Ramos (cell line): ENCODE results near the gene MEA1.
"Not testable (repeated sequence)": the region's sequence is repeated elsewhere in the genome, so short reads cannot be mapped to it uniquely, and the experiment has no call there.

Experiments used
- in situ Hi-C: fragments of 300-500 bp; cut with MboI; formaldehyde crosslinking; loops from one replicate; pipeline ENCODE4 v1.14.3; 2022; ENCODE audit warnings: low sequenced_read_pairs; ENCODE audit not compliant: unreplicated experiment

Gene MEA1

DNA sequence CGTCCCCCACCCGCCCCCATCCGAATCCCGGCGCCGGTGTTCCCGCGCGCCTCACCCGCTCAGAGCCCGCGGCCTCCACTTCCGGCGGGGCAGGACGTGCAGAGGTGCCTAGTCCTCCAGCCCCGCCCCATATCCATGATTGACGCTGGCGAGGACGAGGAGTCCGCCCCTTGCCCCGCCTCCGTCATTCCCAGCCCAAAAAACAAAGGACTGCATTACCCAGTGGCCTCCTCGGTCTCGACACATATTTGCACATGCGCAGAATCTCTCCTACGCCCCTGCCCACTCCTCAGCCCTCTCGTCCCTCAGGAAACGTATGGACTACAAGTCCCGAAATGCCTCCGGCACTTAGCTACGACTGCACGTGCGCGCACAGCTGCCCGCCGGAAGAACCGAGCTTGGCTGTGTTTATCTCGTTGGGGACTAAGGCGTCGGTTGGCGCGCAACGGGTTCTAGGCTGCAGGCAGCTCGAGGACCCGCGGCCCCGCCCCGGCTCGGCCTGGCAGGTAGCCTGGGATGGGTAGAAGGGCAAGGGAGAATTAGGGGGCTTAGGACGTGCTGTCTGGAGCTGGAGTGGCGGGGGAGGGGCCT lies at the start of gene MEA1, which contains the start of gene KLHDC3:
Gene MEA1, minus strand, starts transcription at position 104 of the 591 bp plus-strand sequence. CDS start 133 bp downstream, outside the sequence.
Gene KLHDC3, plus strand, starts transcription at position 407 of the 591 bp plus-strand sequence. CDS start 2,944 bp downstream, outside the sequence.
- in situ Hi-C loops = no loop called here

DNA sequence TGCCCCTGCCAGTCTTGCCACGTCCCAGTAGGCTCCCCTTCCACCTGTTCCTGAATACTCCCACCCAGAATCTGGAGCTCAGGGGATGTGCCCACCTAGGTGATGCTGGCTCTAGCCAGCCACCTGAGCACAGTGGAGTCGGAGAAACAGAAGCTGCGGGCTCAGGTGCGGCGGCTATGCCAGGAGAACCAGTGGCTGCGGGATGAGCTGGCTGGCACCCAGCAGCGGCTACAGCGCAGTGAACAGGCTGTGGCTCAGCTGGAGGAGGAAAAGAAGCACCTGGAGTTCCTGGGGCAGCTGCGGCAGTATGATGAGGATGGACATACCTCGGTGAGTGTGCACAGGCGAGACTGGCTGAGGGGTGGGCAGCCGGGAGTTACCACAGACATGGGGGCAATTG lies 49.1 kb upstream of the MEA1 start:
- in situ Hi-C loops = no loop called here

DNA sequence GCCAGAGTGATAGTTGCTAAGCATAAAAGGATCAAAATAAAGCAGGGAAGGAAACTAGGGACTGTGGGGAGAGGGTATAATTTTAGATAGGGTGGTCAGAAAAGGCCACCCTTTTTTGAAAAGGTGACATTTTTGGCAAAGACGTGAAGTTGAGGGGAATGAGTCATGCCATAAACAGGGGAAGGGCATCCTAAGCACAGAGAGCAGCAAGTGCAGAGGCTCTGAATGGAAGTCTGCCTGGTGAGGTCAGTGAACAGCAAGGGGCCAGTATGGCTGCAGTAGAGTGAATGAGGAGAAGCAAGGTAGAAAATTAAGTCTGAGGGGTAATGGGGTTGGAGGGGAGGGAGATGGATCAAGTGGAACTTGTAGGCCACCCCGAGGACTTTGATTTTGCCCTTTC lies 48.1 kb upstream of the MEA1 start:
- in situ Hi-C loops = no loop called here

DNA sequence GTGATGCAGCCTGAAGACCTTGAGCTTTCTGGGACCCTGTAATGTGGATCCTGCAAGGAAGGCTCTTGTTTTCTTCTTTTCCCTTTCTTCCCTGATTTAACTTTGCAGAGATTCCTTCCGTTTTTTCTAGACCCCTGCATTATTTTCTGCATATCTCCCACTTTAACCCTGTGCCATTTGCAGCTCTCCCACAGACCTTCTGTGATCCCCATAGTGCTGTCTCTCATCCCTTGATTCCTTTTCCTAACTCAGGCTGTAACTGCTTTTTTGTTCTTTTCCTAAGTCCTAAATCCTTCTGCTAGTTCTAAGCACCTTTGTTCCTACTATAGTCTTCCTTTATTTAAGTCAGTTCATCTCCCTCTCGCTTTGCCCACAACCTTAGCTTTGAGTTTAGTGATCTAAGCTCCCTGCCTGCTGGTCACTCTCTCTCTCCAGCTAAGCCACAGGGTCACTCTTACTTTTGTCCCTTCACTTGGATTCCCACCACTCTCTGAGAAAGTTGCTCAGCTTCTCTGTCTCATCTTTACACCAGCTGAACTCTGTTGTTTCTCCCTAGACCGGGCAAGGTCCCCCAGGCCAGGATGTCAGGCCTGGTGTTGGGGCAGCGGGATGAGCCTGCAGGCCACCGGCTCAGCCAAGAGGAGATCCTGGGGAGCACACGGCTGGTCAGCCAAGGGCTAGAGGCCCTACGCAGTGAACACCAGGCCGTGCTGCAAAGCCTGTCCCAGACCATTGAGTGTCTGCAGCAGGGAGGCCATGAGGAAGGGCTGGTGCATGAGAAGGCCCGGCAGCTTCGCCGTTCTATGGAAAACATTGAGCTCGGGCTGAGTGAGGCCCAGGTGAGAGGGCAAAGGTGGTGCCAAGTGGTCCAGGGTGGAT lies 47.2 kb upstream of the MEA1 start:
- in situ Hi-C loops = no loop called here

DNA sequence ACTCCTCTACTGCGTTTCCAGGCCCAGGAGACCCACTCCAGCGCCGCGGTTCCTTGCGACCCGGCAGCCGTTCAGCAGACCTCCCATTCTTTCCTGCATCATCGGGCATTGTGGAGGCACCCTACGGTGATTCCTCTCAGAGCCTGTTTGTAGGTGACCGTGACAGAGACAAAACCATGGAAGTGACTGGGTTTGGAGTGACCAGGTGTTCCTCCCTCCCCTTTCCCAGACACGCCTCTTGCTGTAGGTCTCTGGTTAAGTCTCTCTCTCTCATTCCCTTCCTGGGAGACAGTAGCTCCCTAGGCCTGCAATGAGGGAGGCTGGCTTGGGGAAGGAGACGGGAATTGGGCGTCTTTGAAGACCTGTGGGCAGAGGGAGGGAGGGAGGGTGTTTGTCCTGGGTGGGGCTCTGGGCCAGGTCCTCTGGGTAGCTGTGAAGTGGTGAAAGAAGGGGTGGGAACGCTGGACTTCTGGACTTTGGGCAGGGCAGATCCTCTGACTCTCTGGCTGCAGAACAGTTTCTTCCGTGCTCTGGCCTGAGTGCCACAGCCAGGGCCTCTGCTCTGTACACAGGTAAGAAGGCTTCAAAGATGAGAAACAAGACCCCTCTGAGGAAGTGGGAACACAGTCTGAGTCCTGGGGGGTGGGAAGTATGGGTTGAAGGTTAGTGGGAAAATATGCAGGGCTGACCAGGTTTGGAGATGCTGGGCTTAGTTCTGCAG lies 46.4 kb upstream of the MEA1 start:
- in situ Hi-C loops = no loop called here

DNA sequence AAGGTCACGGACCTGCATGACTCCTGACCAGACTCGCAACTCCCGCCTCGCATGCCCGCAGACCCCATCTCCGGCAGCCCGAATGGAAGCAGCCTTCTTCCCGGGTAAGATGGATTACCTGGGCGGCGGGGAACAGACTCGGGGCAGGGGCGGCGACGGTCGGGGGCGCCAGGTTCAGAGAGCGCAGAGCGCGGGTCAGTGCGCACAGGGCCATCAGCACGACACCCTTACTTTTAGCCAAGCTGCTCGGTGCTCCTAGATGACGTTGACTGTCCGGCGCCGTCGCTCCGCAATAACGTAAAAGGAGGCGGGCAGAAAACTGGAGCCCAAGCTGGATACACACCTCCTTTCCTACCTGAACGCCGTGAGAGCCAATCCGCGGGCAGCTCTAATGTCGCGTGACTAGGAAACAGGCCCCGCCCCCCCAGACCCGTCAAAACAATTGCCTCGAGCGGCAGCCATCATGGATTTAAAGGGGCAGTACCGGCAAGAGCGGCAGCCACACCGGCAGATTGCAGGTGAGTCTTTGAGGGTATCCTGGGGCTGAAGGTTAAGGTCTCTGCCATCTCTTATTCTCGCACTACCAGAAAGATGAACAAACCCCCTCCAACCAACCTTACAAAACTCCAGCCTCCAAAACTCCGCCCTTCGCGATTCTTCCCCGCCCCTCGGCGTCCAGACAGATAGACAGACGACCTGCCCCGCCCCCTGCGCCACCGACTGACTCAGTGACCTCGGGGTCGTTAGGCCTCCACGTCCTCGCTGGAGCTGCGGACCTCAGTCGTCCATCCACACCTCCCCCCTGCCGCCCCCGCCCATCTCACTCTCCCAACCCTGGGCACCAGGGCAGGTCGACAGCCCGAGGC lies 45.7 kb upstream of the MEA1 start, which contains the start of the genes KLC4 and MRPL2:
Gene KLC4, plus strand, starts transcription at position 464 of the 866 bp plus-strand sequence. CDS start 1,705 bp downstream, outside the sequence.
Gene MRPL2, minus strand, starts transcription at position 267 of the 866 bp plus-strand sequence. Its CDS starts 53 bp downstream, at position 214.
- in situ Hi-C loops = no loop called here

DNA sequence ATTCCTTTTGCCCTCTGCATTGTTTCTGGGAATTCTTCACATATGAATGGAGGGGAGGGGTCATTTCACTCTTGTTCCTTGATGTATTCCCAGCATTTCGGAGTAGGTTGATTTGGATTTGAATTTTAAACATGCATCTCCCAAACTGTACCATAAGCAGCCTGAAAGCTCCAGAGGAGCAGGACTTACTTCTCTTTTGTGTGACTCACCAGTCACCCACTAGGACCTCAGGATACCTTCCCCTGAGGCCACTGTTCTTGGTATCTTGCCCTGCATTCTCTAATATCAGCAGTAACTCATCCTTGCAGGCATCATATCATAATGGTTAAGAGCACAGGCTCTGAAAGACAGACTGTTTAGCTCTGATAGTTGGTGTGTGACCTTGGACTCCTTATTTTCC lies 44.8 kb upstream of the MEA1 start:
- in situ Hi-C loops = no loop called here

DNA sequence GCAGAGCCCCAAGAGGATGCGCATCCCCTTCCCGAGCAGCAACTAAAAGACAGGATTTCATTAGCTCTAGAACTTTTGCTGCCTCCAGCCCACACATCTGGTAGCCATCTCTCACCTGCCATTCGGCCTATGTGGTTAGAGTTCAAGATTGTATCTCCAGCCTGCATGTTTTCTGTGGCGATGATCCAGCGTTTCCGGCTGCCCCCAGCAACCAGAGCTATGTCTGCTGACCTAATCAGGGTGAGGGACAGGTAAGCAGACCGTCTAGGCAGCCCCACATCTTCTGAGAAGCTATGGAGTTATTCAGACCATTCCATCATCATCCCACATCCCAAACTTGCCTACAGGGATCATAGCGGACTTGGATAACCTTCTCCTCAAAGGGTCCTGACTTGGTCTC lies 42.2 kb upstream of the MEA1 start:
- in situ Hi-C loops = no loop called here

DNA sequence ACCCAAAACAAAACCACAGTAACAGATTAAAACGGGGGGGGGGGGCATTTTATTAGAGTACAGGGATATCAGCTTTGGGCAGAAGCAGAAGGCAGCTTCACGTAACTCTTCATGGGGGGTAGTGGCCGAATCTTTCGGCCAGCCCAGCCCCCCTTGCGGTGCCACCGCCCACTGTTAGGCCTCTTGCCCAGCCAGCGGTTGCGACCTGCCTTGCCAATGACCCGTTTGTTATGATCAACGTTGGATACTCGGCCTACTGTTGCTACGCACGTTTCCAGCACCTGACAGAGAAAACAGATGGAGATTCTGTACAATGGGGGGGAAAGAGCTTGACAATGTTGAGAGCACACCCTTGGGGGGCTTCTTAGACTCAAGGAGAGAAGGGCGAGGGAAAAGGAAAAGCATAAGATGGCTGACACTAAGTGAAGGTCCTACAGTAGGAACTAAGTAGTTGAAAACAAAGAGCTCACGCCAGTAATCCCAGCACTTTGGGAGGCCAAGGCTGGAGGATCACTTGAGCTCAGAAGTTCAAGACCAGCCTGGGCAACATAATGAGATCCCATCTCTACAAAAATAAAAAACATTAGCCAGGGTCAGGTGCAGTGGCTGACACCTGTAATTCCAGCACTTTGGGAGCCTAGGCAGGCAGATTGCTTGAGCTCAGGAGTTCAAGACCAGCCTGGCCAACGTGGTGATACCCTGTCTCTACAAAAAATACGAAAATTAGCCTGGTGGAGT lies 40.6 kb upstream of the MEA1 start:
- in situ Hi-C loops = no loop called here

DNA sequence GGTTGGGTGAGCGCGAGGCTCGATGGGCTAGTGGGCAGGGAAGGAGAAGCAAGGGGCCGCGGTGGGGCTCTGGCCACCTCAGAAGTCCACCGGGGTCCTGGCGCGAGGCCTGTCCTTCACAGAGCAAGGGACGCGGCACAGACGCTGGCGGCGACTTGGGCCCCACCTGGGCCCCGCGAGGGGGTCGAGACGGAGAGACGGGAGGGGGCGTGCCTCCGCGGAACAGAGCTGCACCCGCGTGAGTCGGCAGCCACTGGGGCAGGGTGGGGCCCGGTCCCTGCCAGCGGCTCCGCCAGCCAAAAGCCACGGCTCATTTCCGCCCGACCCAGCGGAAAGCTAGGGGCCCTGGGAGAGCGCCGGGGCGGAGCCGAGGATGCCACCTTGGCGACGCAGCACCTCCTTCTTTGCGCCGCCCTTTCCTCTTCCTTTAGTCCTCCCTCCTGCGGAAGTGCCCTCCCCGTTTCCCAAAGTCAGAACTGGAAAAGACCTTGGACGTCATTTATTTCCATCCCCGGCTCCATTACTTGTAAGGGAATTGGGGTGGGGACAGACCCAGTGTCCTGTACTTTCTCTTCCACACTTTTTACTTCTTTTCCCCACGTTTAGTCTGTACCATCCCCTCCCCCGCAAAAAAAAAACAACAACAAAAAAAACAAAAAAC lies 39.9 kb upstream of the MEA1 start, which contains the start of gene CUL7:
Gene CUL7, minus strand, starts transcription at position 307 of the 661 bp plus-strand sequence. CDS start 1,063 bp downstream, outside the sequence.
- in situ Hi-C loops = no loop called here

DNA sequence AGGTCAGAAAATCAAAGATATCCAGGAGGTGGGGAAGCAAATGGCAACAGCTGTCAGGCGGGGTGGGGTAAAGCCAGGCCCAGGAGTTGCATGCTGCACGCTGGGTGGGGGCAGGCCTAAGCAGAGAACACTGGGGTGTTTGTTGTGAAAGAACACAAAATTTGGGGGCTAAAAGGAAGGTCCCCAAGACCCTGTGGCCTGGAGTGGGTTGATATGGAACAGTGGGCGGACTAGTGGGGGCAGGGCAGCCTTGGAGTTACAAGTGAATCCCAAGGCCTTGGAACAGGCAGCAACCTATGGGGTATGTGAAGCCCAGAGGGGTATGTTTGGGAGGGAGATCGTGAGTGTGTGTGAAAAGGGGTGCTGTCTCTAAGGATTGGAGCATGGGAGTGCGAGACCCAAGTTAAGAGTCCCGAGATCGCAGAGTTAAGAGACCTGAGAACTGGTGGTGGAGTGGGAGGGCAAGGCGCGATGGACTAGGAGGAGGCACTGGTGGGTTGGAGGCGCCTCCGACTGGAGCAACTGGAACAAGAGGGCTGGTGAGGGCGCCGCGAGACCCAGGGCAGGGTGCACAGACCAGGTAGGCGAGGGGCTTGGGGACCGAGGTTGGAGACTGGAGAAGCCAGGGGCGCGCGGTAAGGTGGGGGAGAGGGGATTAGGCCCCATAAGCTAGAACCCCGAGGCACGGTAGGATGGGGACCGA lies 39.2 kb upstream of the MEA1 start:
- in situ Hi-C loops = no loop called here

DNA sequence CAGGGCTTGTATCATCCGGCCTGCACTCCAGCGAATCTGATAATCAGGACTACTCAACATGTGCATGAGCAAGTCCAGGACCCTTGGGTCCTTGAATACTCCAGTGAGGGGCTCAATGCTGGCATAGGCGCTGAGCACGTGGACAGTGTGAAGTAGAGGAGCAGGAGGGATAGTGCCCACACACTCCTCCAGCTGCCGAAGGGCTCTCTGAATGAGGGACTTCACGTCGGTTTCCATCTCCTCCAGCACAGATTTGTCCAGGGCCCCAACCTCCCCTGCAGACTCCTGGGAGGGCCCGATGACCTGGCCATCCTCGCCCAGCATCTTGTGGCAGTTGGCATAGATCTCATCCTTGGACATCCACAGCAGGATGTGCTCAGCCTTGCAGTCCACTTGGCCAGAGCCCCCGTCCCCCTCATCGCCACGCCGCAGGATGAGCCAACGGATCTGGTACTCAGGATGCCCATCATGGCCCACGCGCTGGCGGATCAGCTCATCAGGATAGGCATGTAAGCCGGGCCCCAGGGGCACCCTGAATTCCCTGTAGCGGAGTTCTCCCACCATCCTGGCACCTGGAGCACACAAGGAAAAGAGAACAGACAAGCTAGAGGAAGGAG lies 38.6 kb upstream of the MEA1 start:
- in situ Hi-C loops = no loop called here

DNA sequence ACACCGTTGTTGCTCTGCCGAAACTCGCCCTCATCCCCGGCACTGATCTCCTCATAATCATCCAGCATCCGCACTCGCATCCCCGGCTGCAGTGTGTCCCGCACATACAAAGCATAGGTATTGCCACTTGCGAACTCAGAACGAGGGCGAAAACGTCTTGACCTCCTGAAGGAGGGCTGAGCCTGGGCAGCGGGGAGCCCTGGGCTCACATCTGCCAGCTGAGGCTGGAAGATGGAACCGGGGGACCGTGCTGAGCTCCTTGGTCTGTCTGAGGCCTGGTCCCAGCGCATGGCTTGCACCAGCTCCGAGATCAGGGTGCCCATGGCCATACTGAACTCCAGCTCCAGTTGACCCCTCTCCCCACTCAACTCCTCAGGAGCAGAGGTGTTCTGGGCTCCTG lies 37.2 kb upstream of the MEA1 start:
- in situ Hi-C loops = no loop called here

DNA sequence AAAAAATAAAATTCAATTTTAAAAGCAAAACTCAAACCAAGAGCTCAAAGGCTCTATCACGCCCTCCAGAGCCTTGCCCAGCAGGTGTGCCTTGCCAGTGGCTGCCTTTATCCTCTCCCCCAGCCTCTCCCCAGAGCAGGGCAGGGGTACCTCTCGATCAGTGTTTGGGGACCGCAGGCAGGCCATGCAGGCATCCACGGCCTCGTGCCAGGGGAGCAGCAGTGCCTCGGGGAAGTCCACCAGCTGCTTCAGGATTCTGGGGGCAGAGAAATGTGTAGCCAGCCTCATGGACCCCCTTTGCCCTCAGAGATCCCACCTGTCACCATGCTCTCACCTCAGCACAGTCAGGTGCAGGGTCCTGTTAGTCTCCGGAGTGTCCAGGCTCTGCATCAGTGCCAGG lies 34.3 kb upstream of the MEA1 start:
- in situ Hi-C loops = no loop called here

DNA sequence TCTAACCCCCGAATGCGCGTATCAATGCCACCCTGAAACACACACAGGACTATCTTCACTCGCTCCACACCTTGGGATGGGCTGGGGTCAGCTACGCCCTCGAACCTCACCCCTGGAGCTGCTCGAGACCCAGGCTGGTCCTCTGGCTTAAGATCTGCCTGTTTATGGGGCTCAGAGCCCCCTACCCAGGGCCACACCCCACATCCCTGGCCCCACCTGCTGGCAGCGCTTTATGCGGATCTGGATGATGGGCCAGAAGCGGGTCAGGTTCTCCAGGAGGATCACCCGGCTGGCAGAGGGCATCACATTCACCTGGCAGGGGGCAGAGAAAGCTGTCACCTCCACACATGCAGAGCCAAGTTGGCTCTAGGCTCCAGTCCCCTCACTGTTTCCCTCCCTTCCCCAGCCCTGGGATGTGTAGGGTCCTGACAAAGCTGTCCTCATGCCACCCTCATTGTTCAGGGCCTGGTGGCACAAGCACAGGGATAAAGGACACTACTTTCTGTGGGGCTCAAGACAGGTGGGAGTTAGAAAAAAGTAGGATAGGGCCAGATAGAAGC lies 31.7 kb upstream of the MEA1 start:
- in situ Hi-C loops = no loop called here

DNA sequence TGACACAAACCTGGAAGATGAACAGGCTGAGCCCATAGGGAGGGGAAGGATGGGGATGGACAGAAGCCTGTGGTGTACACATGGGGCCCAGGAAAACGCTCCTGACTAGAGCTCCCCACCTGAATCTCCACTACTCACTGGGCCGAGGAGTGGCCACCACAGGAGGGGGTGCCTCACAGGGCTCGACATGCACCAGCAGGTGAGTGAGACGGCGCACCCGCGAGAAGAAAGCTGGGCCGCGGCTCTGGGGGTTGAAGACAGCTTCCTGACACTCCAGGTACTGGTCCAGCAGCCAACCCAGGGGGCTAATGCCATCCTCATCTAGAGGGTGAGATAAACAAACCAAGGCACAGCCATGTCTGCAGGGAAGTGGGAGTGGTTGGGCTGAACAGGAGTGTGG lies 29.6 kb upstream of the MEA1 start:
- in situ Hi-C loops = no loop called here

DNA sequence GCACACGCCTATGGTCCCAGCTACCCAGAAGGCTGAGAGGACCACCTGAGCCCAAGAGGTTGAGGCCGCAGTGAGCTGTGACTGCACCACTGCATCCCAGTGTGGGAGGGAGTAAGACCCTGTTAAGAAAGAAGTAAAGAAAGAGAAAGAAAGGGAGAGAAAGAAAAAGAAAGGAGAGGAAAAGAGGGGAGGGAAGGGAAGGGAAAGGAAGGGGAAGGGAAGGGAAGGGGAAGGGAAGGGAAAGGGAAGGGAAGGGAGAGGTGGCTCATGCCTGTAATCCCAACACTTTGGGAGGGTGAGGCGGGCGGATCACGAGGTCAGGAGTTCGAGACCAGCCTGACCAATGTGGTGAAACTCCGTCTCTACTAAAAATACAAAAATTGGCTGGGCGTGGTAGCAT lies 27.7 kb upstream of the MEA1 start:
- in situ Hi-C loops = not testable (repeated sequence)
